Activated naive CD4-positive, alpha-beta T cell treated with anti-CD3 and anti-CD28 coated beads, Interleukin-2, amount 50 U/mL, for 72 hours (primary cell): ENCODE results near the gene CHD1. TPM values are rescaled to one million over a fixed set of nuclear protein-coding genes. Genes with fewer than 3 reads are reported as not detected.

Source experiments
- ATAC-seq, 2 donors: fragments of 150-1000 bp; cut with Tn5 transposase; 2 replicates each; pipeline ENCODE4 v1.10.0; 2021; ENCODE audit warnings: mild to moderate bottlenecking in 2 of 2, moderate library complexity in 2 of 2
- DNase-seq, 2 donors: peaks; one replicate each; pipeline ENCODE4 v3.0.0; 2021 to 2022; ENCODE audit warnings: low spot score in 2 of 2
- H3K27ac Mint-ChIP-seq, 2 donors: one replicate each; pipeline ENCODE4 v1.8.0; 2022; ENCODE audit warnings: mild to moderate bottlenecking in 2 of 2, mixed read lengths in 2 of 2
- H3K36me3 Mint-ChIP-seq, 2 donors: one replicate each; pipeline ENCODE4 v1.8.0; 2022; ENCODE audit warnings: mixed read lengths in 2 of 2
- H3K9me3 Mint-ChIP-seq, 2 donors: one replicate each; pipeline ENCODE4 v1.8.0; 2022; ENCODE audit warnings: mixed read lengths in 2 of 2
- total RNA-seq, 2 donors: library from RNA; stranded (reverse); gene quantifications; one replicate each; pipeline ENCODE4 v1.2.3, GENCODE V29; 2022

CHD1 gene
- total RNA-seq, 2 donors from 2014 or later, result 49.9 to 86.0 TPM

DNA sequence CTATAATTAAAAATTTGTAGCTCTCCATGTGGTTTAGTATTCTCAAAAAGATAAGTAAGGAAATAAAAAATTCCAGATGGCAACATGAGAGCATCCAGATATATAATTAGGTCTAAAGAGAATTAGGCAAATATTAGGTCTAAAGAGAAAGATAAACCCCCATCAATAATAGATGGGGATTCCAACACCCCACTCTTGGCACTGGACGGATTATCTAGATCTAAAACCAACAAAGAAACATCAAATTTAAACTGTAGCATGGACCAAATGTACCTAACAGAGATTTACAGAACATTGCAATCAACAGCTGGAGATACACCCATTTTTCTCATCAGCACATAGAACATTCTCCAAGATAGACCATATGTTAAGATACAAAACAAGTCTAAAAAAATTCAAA, 123.7 kb downstream of the CHD1 start:
- DNase-seq, result no peak

DNA sequence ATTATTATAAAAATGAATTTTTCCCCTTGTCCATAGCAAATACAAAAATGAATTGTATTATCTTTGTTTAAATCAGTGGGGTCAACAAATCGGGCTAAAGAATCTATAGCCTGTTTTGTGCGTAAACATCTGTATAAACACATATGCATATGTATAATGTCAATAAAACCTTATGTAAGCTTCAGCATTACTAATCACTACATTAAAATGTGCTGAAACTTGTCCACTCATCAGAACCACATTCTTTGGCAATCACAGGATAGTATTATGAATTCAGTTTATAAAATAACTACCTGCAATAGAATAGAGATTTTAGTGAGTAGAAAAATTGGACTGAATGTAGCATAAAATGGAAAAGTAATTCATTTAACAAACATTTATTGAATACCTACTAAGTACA, 124.7 kb downstream of the CHD1 start:
- ATAC-seq (no peak), DNase-seq (no peak)
- Mint-ChIP-seq H3K27ac (no peak overlapping the region), H3K36me3 (peaks cover 26 to 28% of the 10 kb centered on the region in 2 donors), H3K9me3 (peaks cover 11 to 28% of the 10 kb centered on the region in 2 donors)

More for the DNA sequence above, 123.7 kb downstream of the CHD1 start:
- no peak overlapping the region for H3K27ac Mint-ChIP-seq
- peaks cover 26 to 28% of the 10 kb centered on the region in 2 donors for H3K36me3 Mint-ChIP-seq
- peaks cover 11 to 28% of the 10 kb centered on the region in 2 donors for H3K9me3 Mint-ChIP-seq
- no peak for ATAC-seq

Other genes starting within 250 kb of the CHD1 start
- 1 to 10 TPM; 2.9 to 3.7 TPM for gene RGMB, start 155.3 kb downstream of the CHD1 start, total RNA-seq